Tibial nerve (tissue), 4 donors: ENCODE results near the gene LRRTM4. TPM values are rescaled to one million over a fixed set of nuclear protein-coding genes. Genes with fewer than 3 reads are reported as not detected.

Experiments used
- DNase-seq, 2 donors: peaks; one replicate each; pipeline ENCODE4 v3.0.0-alpha.2; 2019; ENCODE audit warnings: low spot score in 2 of 2
- H3K27ac ChIP-seq, 4 donors: fragments of 200-600 bp; sonication (generic) in 3 of 4; one replicate each; pipeline ENCODE4 v1.5.1; 2017 to 2019; ENCODE audit warnings: mild to moderate bottlenecking in 1 of 4
- H3K27me3 ChIP-seq, 2 donors: fragments of 200-600 bp; sonication (generic) in 1 of 2; one replicate each; pipeline versions ENCODE4 v1.5.1 to v1.6.0; 2017 to 2019
- H3K36me3 ChIP-seq, 3 donors: fragments of 200-600 bp; sonication (generic); one replicate each; pipeline ENCODE4 v1.5.1; 2018 to 2019
- H3K4me1 ChIP-seq, 4 donors: fragments of 200-600 bp; sonication (generic) in 3 of 4; one replicate each; pipeline ENCODE4 v1.5.1; 2017 to 2019
- H3K4me3 ChIP-seq, 4 donors: fragments of 200-600 bp; sonication (generic) in 3 of 4; one replicate each; pipeline ENCODE4 v1.5.1; 2017 to 2019; ENCODE audit warnings: mild to moderate bottlenecking in 1 of 4, moderate library complexity in 1 of 4
- H3K9me3 ChIP-seq, 4 donors: fragments of 200-600 bp; sonication (generic) in 3 of 4; one replicate each; pipeline ENCODE4 v1.5.1; 2017 to 2019
- EP300 ChIP-seq, 2 donors: sonication (generic); formaldehyde crosslinking; IDR thresholded peaks; one replicate each; pipeline ENCODE4 v1.6.1; 2017; ENCODE audit warnings: antibody characterized with exemption in 2 of 2, mild to moderate bottlenecking in 1 of 2
- POLR2A ChIP-seq, 2 donors: fragments of 450-650 bp; IDR thresholded peaks; one replicate each; pipeline ENCODE4 v1.6.1; 2017; ENCODE audit warnings: antibody characterized with exemption in 2 of 2, mild to moderate bottlenecking in 2 of 2, moderate library complexity in 2 of 2
- WGBS, 2 donors: methylation state at CpG; one replicate each; pipeline ENCODE4 v1.1.5; 2018; 5-methylcytosine and 5-hydroxymethylcytosine counted together
- total RNA-seq, 4 donors: library from RNA; depleted of rRNA; stranded (reverse); fragments of >200 nt; gene quantifications; one replicate each; pipeline ENCODE4 v1.1.0, GENCODE V29; 2016
- TF ChIP-seq, protein P1 (sequence below), 5 experiments: fragments of 200-600 bp in 3 of 5; fragments of 450-650 bp in 2 of 5; sonication (generic) in 3 of 5; IDR thresholded peaks; one replicate each; pipeline ENCODE4 v1.5.1; 2016 to 2019; ENCODE audit warnings: antibody characterized with exemption in 5 of 5, mild to moderate bottlenecking in 3 of 5, moderate library complexity in 2 of 5

LRRTM4 gene
- total RNA-seq, 4 donors from 2014 or later: 2.9 to 8.1 (median 7.6) TPM

DNA sequence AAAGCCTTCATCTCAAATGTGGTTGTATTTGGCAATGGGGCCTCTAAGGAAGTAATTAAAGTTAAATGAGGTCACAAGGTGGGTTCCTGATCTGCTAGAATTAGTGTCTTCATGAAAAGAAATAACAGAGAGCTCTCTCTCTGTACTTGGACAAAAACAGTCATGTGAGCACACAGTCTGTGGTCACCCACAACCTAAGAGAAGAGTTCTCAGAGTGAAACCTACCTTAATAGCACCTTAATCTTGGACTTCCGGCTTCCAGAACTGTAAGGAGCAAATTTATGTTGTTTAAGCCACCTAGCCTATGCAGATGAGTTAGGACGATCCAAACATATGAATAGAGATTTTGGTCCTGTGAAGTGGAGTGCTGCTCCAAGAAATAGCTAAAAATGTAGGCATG lies 758.9 kb downstream of the LRRTM4 start:
- no peaks in the 10 kb centered on the region for H3K27me3 ChIP-seq
- WGBS, 2 donors: 85 to 90% methylated on average over 2 of the region's 2 CpGs
- no peak for DNase-seq
- H3K27ac ChIP-seq: no peak overlapping the region
- no peaks in the 10 kb centered on the region for H3K36me3 ChIP-seq
- H3K9me3 ChIP-seq: no peaks in the 10 kb centered on the region
- no peak overlapping the region for H3K4me3 ChIP-seq
- no peaks in the 10 kb centered on the region for H3K4me1 ChIP-seq
- TF ChIP-seq, protein P1, sequence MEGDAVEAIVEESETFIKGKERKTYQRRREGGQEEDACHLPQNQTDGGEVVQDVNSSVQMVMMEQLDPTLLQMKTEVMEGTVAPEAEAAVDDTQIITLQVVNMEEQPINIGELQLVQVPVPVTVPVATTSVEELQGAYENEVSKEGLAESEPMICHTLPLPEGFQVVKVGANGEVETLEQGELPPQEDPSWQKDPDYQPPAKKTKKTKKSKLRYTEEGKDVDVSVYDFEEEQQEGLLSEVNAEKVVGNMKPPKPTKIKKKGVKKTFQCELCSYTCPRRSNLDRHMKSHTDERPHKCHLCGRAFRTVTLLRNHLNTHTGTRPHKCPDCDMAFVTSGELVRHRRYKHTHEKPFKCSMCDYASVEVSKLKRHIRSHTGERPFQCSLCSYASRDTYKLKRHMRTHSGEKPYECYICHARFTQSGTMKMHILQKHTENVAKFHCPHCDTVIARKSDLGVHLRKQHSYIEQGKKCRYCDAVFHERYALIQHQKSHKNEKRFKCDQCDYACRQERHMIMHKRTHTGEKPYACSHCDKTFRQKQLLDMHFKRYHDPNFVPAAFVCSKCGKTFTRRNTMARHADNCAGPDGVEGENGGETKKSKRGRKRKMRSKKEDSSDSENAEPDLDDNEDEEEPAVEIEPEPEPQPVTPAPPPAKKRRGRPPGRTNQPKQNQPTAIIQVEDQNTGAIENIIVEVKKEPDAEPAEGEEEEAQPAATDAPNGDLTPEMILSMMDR (IDR thresholded peaks at IDR 0.05): no peak
- no peak for TF ChIP-seq EP300 (IDR thresholded peaks at IDR 0.05)

DNA sequence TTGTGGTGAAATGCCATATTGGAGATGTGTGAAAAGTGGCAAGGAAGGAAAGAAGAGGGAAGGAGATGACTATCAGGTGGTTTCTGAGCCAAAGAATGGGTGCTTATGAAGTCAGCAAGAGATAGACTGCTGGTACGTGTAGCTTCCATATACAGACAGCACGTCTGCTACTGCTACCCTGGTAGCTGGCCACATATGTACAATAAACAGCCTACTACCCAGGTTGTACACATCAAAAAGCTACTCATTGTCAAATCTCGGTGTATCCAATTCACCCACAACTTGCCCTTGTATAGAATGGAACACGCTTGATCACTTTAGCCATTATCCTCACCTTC lies 761.8 kb downstream of the LRRTM4 start:
- TF ChIP-seq EP300 (IDR thresholded peaks at IDR 0.05) (no peak), POLR2A (IDR thresholded peaks at IDR 0.05) (no peak)
- TF ChIP-seq, protein P1 (IDR thresholded peaks at IDR 0.05): no peak

DNA sequence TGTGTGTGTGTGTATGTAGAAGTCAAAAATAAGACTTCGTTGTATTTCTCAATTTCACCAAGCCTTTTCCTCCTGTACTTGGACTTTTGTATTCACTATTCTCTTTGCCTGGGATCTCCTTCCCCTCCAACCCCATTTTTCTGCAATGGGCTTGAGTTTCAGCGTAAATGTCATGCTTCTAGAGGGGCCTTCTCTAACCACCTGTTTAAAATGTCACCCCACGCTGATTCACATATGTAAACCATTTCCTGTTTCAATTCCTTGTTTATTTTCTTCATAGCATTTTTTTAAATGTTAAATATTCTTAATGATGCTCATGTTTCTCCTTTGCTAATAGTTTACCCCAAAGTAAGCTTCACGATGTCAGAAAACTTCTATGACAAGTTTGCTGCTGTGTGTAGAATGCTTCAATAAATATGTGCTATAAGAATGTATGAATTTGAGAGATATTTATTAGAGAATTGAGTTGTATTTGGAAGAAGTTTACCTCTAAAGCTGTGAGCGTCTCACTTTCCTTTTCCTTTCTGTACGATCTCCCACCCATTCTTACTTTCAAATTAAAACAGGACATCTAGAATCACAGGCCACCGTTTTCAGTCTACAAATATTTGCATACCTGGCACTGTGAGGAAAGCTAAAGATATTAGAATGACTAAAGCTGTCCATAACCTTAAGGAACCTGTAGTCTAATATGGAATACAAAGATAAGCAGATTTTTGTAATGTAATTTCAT lies 762.4 kb downstream of the LRRTM4 start:
- H3K4me1 ChIP-seq: no peaks in the 10 kb centered on the region
- DNase-seq: no peak
- no peak overlapping the region for H3K4me3 ChIP-seq
- H3K36me3 ChIP-seq: no peaks in the 10 kb centered on the region
- no peaks in the 10 kb centered on the region for H3K9me3 ChIP-seq
- TF ChIP-seq, protein P1 (IDR thresholded peaks at IDR 0.05): no peak
- no peak for TF ChIP-seq EP300 (IDR thresholded peaks at IDR 0.05)
- TF ChIP-seq POLR2A (IDR thresholded peaks at IDR 0.05): no peak
- no peak overlapping the region for H3K27ac ChIP-seq
- WGBS, 2 donors: 75 to 80% methylated on average over 7 of the region's 7 CpGs
- H3K27me3 ChIP-seq: no peaks in the 10 kb centered on the region

More for the DNA sequence above, 761.8 kb downstream of the LRRTM4 start:
- no peaks in the 10 kb centered on the region for H3K36me3 ChIP-seq
- no peak overlapping the region for H3K27ac ChIP-seq
- no peak for DNase-seq
- no peaks in the 10 kb centered on the region for H3K4me1 ChIP-seq
- H3K4me3 ChIP-seq: no peak overlapping the region
- 89 to 93% methylated on average over 4 of the region's 4 CpGs for WGBS, 2 donors
- H3K27me3 ChIP-seq: no peaks in the 10 kb centered on the region
- no peaks in the 10 kb centered on the region for H3K9me3 ChIP-seq

DNA sequence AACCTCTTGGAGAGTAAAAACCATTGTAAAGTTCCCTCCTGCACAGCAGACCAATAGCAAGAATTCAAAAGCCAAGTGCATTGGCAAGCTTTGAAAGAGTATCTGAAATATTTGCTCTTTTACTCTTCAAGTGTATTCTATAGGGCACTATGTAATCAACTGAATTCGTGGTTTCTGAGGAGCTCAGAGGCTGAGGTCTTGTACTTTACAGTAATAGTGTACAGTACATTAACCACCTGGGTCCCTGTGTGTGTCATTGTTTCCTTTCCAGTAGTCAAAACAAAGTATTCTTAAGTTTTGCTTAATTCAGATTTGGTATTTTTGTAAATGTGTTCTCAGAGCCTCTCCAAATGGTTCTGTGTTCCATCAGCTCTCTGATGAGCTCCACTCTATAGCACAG lies 769.7 kb downstream of the LRRTM4 start:
- WGBS, 2 donors: 14 to 29% methylated on average over 1 of the region's 1 CpG
- TF ChIP-seq EP300 (IDR thresholded peaks at IDR 0.05) (no peak), POLR2A (IDR thresholded peaks at IDR 0.05) (no peak)
- TF ChIP-seq, protein P1 (IDR thresholded peaks at IDR 0.05): no peak
- H3K9me3 ChIP-seq: no peaks in the 10 kb centered on the region

DNA sequence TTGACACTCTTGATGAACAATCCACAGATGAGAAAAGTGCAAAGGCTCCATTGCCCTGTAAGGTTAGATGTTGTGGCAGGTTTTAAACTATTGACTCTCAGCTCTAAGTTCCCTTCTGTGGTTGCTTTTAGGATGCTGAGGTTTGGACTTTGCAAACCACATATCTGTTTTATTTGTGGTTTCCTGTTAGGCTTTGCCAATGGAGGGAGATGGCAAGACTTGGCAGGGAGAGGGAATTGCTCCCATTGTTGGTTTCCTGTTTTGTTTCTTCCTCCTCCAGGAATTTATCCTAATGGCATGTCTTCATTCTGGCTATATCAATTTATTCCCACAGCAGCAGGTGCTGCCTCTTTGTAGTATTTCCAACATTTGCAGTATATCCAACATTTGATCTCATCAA lies 772.3 kb downstream of the LRRTM4 start:
- H3K4me1 ChIP-seq: no peaks in the 10 kb centered on the region
- H3K27me3 ChIP-seq: no peaks in the 10 kb centered on the region
- no peak overlapping the region for H3K27ac ChIP-seq
- no peak overlapping the region for H3K4me3 ChIP-seq
- TF ChIP-seq EP300 (IDR thresholded peaks at IDR 0.05): no peak
- TF ChIP-seq, protein P1 (IDR thresholded peaks at IDR 0.05): no peak
- no peak for TF ChIP-seq POLR2A (IDR thresholded peaks at IDR 0.05)
- H3K36me3 ChIP-seq: peaks cover 0 to 3% (median 0%) of the 10 kb centered on the region in 3 donors
- DNase-seq: no peak
- H3K9me3 ChIP-seq: no peaks in the 10 kb centered on the region

More for the DNA sequence above, 769.7 kb downstream of the LRRTM4 start:
- Histone ChIP-seq H3K36me3 (peaks cover 0 to 3% (median 0%) of the 10 kb centered on the region in 3 donors), H3K27ac (no peak overlapping the region), H3K4me3 (no peak overlapping the region), H3K4me1 (no peaks in the 10 kb centered on the region), H3K27me3 (no peaks in the 10 kb centered on the region)
- no peak for DNase-seq
